Measurements from ENCODE around the gene PSMD9.

DNA sequence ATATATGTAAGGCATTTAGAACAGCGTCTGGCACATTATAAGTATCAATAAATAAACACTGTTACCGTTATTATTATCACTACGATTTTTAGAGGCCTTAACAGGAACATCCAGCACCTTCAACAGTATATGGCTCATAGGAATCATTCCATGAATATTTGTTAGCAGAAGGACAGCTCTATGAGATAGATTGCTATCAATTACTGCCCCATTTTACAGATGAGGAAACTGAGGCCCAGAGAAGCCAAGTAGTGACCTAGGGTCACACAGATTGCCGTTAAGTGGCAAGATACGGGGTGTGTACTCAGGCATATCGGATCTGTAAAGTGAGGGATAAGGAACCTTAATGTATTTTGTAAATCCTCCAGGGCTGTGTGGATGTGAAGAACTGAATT is 510 bp upstream of the PSMD9 start:
- no peak for TF ChIP-seq KDM1A (IDR thresholded peaks at IDR 0.05; ENCODE audit: borderline replicate concordance)
- TF ChIP-seq NFIC (IDR thresholded peaks at IDR 0.05; ENCODE audit: low read depth, low read length), result no peak
- TF ChIP-seq, protein P1, sequence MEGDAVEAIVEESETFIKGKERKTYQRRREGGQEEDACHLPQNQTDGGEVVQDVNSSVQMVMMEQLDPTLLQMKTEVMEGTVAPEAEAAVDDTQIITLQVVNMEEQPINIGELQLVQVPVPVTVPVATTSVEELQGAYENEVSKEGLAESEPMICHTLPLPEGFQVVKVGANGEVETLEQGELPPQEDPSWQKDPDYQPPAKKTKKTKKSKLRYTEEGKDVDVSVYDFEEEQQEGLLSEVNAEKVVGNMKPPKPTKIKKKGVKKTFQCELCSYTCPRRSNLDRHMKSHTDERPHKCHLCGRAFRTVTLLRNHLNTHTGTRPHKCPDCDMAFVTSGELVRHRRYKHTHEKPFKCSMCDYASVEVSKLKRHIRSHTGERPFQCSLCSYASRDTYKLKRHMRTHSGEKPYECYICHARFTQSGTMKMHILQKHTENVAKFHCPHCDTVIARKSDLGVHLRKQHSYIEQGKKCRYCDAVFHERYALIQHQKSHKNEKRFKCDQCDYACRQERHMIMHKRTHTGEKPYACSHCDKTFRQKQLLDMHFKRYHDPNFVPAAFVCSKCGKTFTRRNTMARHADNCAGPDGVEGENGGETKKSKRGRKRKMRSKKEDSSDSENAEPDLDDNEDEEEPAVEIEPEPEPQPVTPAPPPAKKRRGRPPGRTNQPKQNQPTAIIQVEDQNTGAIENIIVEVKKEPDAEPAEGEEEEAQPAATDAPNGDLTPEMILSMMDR (IDR thresholded peaks at IDR 0.05 in 2 of 3, conservative IDR thresholded peaks at IDR 0.05 in 1 of 3; ENCODE audit: control insufficient read depth in 2 of 3, extremely low read depth in 1 of 3, insufficient read depth in 1 of 3, low read depth in 3 of 3, low read length in 3 of 3), result no peak
- TF ChIP-seq PAX8 (IDR thresholded peaks at IDR 0.05), result no peak

Data from GM12878 (cell line).